Lower lobe of right lung (tissue), 2 donors: ENCODE measurements around the gene AAK1. TPM values are rescaled to one million over a fixed set of nuclear protein-coding genes. Genes with fewer than 3 reads are reported as not detected.
A peak's percentile ranks its signal among the peaks of the same experiment; 100 is the strongest.

Experiments
- ATAC-seq, 2 donors: fragments of 200-7000 bp; cut with Tn5 transposase; one replicate each; pipeline ENCODE4 v1.9.1; 2020 to 2022; ENCODE audit warnings: mild to moderate bottlenecking in 2 of 2, moderate library complexity in 2 of 2
- DNase-seq: peaks from one replicate; pipeline ENCODE4 v3.0.0-alpha.2; 2020
- H3K27ac ChIP-seq: fragments of 200-600 bp; one replicate; pipeline ENCODE4 v1.8.0; 2022
- H3K27me3 ChIP-seq: fragments of 200-600 bp; one replicate; pipeline ENCODE4 v1.8.0; 2022; ENCODE audit warnings: low read depth
- H3K36me3 ChIP-seq: fragments of 200-600 bp; one replicate; pipeline ENCODE4 v1.8.0; 2022; ENCODE audit warnings: mild to moderate bottlenecking
- H3K4me1 ChIP-seq: fragments of 200-600 bp; one replicate; pipeline ENCODE4 v1.8.0; 2022
- H3K4me3 ChIP-seq: fragments of 200-600 bp; one replicate; pipeline ENCODE4 v1.8.0; 2022; ENCODE audit warnings: mild to moderate bottlenecking
- H3K9me3 ChIP-seq: fragments of 200-600 bp; one replicate; pipeline ENCODE4 v1.8.0; 2022
- CTCF ChIP-seq: fragments of 200-600 bp; IDR thresholded peaks from one replicate; pipeline ENCODE4 v1.8.0; 2022; ENCODE audit warnings: antibody characterized with exemption, mild to moderate bottlenecking
- intact Hi-C: fragments of 100-400 bp; cut with DNase I; formaldehyde crosslinking; loops from one replicate; pipeline ENCODE4 v1.11.0; 2022
- total RNA-seq: library from RNA; stranded (reverse); fragmentation: NEBNext Ultra II Directional; extraction: Animal tissue kit (Norgen Biotek cat#: 25700); gene quantifications from one replicate; pipeline ENCODE4 v1.2.1, GENCODE V29; 2021
- donor health status: DM: no; HTN: yes; CAD: no; lungs with severe emphysema.

Gene AAK1
- total RNA-seq, 1 donor from 2014 or later, result 73.3 TPM

GRCh38 chr2:69509750-69510140, 133.8 kb downstream of the AAK1 start:
- no peaks in the 10 kb centered on the region for H3K9me3 ChIP-seq
- no peak overlapping the region for H3K4me3 ChIP-seq
- H3K4me1 ChIP-seq, result no peaks in the 10 kb centered on the region
- peaks cover 94% of the 10 kb centered on the region for H3K36me3 ChIP-seq
- TF ChIP-seq CTCF, result no peak
- no peak for ATAC-seq
- intact Hi-C loops, result no loop called here
- no peak overlapping the region for H3K27ac ChIP-seq
- no peaks in the 10 kb centered on the region for H3K27me3 ChIP-seq
- DNase-seq, result no peak

GRCh38 chr2:69509011-69509749, 134.4 kb downstream of the AAK1 start:
- peak in 1 of 2 donors; percentile 32 for ATAC-seq

GRCh38 chr2:69505710-69506109, 137.8 kb downstream of the AAK1 start:
- Histone ChIP-seq H3K4me3 (no peak overlapping the region), H3K36me3 (peaks cover 79% of the 10 kb centered on the region), H3K27ac (no peak overlapping the region), H3K4me1 (no peaks in the 10 kb centered on the region), H3K27me3 (no peaks in the 10 kb centered on the region), H3K9me3 (no peaks in the 10 kb centered on the region)
- DNase-seq (no peak), ATAC-seq (peak; percentile 40 to 43)
- intact Hi-C loops, result no loop called here
- no peak for TF ChIP-seq CTCF

More at GRCh38 chr2:69509011-69509749, 134.4 kb downstream of the AAK1 start:
- H3K4me1 ChIP-seq, result no peaks in the 10 kb centered on the region
- no peak overlapping the region for H3K4me3 ChIP-seq
- H3K9me3 ChIP-seq, result no peaks in the 10 kb centered on the region
- no peak for TF ChIP-seq CTCF
- DNase-seq, result no peak
- no peaks in the 10 kb centered on the region for H3K27me3 ChIP-seq
- peaks cover 94% of the 10 kb centered on the region for H3K36me3 ChIP-seq
- H3K27ac ChIP-seq, result no peak overlapping the region
- intact Hi-C loops, result no loop called here

GRCh38 chr2:69501301-69501700, 142.2 kb downstream of the AAK1 start:
- H3K4me3 ChIP-seq, result no peak overlapping the region
- H3K27me3 ChIP-seq, result no peaks in the 10 kb centered on the region
- no peaks in the 10 kb centered on the region for H3K9me3 ChIP-seq
- H3K36me3 ChIP-seq, result peaks cover 43% of the 10 kb centered on the region
- no peak for TF ChIP-seq CTCF
- H3K4me1 ChIP-seq, result peaks cover 3% of the 10 kb centered on the region
- no peak for DNase-seq
- intact Hi-C loops, result no loop called here
- ATAC-seq, result no peak
- no peak overlapping the region for H3K27ac ChIP-seq

GRCh38 chr2:69499966-69500365, 143.6 kb downstream of the AAK1 start:
- Histone ChIP-seq H3K27ac (no peak overlapping the region), H3K4me3 (no peak overlapping the region), H3K4me1 (peaks cover 3% of the 10 kb centered on the region), H3K36me3 (peaks cover 40% of the 10 kb centered on the region), H3K27me3 (no peaks in the 10 kb centered on the region), H3K9me3 (no peaks in the 10 kb centered on the region)
- intact Hi-C loops, result no loop called here
- ATAC-seq (no peak), DNase-seq (no peak)
- TF ChIP-seq CTCF, result no peak
